Activated naive CD4-positive, alpha-beta T cell treated with anti-CD3 and anti-CD28 coated beads, Interleukin-2, amount 10 ng/mL, durations not matched to agents 5 hours and 36 hours (primary cell): Measurements from ENCODE around the gene SNCG. TPM values are rescaled to one million over a fixed set of nuclear protein-coding genes. Genes with fewer than 3 reads are reported as not detected.

Source experiments
- total RNA-seq, 2 experiments: library from RNA; stranded (reverse); gene quantifications; one replicate each; pipeline ENCODE4 v1.2.3, GENCODE V29; 2021

The SNCG gene
- 1 to 10 TPM in 1 of 2 experiments, under 1 TPM in 1; 0.68 to 1.3 TPM for total RNA-seq

DNA sequence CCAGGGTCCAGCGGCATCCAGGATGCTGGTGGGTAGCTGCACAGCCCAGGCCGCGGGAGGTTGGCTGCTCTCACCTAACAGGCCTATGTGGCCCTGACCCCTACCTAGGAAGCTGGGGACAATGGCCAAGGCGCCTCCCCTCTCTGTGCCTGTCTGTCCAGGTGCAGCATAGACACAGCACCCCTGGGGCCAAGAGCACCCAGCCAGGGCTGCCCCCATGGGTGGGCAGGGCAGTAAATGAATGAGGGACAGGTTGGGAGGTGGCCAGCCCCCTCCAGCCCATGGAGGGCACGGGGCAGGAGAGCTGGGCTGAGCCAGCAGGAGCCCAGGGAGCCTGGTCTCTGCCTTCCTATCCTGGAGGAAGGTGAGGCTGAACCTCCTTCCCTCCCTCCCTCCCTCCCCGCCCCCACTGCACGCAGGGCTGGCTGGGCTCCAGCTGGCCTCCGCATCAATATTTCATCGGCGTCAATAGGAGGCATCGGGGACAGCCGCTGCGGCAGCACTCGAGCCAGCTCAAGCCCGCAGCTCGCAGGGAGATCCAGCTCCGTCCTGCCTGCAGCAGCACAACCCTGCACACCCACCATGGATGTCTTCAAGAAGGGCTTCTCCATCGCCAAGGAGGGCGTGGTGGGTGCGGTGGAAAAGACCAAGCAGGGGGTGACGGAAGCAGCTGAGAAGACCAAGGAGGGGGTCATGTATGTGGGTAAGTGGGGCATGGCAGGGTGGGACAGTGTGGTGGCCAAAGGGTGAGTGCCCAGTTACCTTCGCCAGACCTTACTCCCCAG, at the start of gene SNCG:
TSS of gene SNCG (plus strand) at position 484 of the 785 bp plus-strand sequence. CDS start at position 583, 99 bp downstream.

DNA sequence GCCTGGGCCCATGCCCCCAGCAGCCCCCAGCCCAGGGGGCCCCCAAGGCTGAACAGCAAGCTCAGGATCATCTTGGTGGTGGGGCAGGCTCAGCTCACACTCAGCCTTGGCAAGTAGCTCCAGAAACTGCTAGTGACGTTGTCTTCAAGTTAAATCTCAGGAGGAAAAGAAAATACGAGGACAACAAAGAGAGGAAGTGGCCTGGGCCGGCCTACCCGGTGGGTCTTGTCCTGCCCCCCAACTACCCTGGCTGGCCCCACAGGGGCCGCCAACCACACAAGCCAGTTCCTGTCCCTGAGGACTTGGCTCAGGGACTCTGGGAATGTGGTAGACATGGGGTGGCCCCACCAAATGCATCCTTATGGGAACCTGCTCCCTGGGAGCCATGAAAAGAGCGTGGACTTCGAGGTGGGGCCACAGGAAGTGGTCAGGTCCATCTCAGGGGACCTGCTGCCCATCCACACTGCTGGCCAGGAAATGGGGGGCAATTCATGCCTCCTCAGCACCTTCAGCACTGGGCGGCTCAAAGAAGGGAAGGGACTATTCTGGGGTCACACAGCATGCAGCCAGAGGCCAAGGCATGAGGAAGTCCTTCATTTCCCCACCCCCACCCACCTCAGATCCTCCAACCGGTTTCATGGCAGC, 806 bp upstream of the SNCG start, which contains the start of gene MMRN2:
TSS of gene MMRN2 (minus strand) at position 145 of the 645 bp plus-strand sequence. CDS start at position 71, 74 bp downstream.

GRCh38 chr10:86968271-86968993, 10.0 kb downstream of the SNCG start, which contains the start of gene ADIRF:
Gene ADIRF, plus strand, starts transcription at chr10:86968482. Its CDS starts 63 bp downstream, at chr10:86968545.

Other genes with a start within 250 kb of the SNCG start
- 10 to 100 TPM in 1 of 2 experiments, 1 to 10 TPM in 1; 7.8 to 10.3 TPM for gene BMPR1A, start 202.0 kb upstream of the SNCG start, total RNA-seq
- gene MMRN2, start 984 bp upstream of the SNCG start, total RNA-seq, result not detected
- gene ADIRF, start 9.9 kb downstream of the SNCG start, total RNA-seq, result not detected
- gene FAM25A, start 61.7 kb downstream of the SNCG start, total RNA-seq, result not detected
- gene GLUD1, start 136.2 kb downstream of the SNCG start, total RNA-seq, result 10 to 100 TPM; 96.8 to 97.0 TPM
- gene SHLD2, start 136.6 kb downstream of the SNCG start, total RNA-seq, result 10 to 100 TPM; 30.7 to 31.8 TPM